DOHH2 (cell line): ENCODE data around the gene PLSCR3.

Source experiments
- H3F3A ChIP-seq: fragments of 200-600 bp; sonication (generic), shearing (Covaris generic); 2 replicates; pipeline ENCODE4 v1.6.0; 2016; ENCODE audit warnings: antibody characterized with exemption, mild to moderate bottlenecking; ENCODE audit not compliant: control insufficient read depth, insufficient read depth
- H3K27ac ChIP-seq: fragments of 200-600 bp; sonication (generic); 2 replicates; pipeline ENCODE4 v1.5.1; 2014; ENCODE audit warnings: low read depth, mild to moderate bottlenecking, low read length, moderate library complexity
- H3K27me3 ChIP-seq: fragments of 200-600 bp; sonication (generic); 2 replicates; pipeline ENCODE4 v1.6.1; 2014; ENCODE audit warnings: mild to moderate bottlenecking, low read length, mixed read lengths; ENCODE audit not compliant: control insufficient read depth
- H3K36me3 ChIP-seq: fragments of 200-600 bp; sonication (generic); 2 replicates; pipeline ENCODE4 v1.6.1; 2014; ENCODE audit warnings: mild to moderate bottlenecking, low read length, moderate library complexity, mixed read lengths; ENCODE audit not compliant: control insufficient read depth
- H3K4me1 ChIP-seq: fragments of 200-600 bp; sonication (generic); 2 replicates; pipeline ENCODE4 v1.6.1; 2014; ENCODE audit warnings: mild to moderate bottlenecking, low read length, mixed read lengths; ENCODE audit not compliant: control insufficient read depth
- H3K4me2 ChIP-seq: fragments of 200-600 bp; sonication (generic); 2 replicates; pipeline ENCODE4 v1.6.0; 2014; ENCODE audit warnings: mild to moderate bottlenecking, low read length, moderate library complexity
- H3K4me3 ChIP-seq: fragments of 200-600 bp; sonication (generic); 2 replicates; pipeline ENCODE4 v1.5.1; 2014; ENCODE audit warnings: mild to moderate bottlenecking, low read length, mixed read lengths
- H3K79me2 ChIP-seq: fragments of 200-600 bp; sonication (generic); 2 replicates; pipeline ENCODE4 v1.6.1; 2014; ENCODE audit warnings: mild to moderate bottlenecking, low read length, mixed read lengths; ENCODE audit not compliant: control insufficient read depth
- H3K9me2 ChIP-seq: fragments of 200-600 bp; sonication (generic); replicated peaks from 2 replicates; pipeline ENCODE4 v1.6.1; 2014; ENCODE audit warnings: mild to moderate bottlenecking, low read length, mixed read lengths; ENCODE audit not compliant: control insufficient read depth
- H3K9me3 ChIP-seq: fragments of 200-600 bp; sonication (generic); 2 replicates; pipeline ENCODE4 v1.6.1; 2014; ENCODE audit warnings: antibody characterized with exemption, low read length, mixed read lengths; ENCODE audit not compliant: control insufficient read depth, insufficient read depth
- H4K20me1 ChIP-seq: fragments of 200-600 bp; sonication (generic); 2 replicates; pipeline ENCODE4 v1.6.0; 2014; ENCODE audit warnings: low read depth, mild to moderate bottlenecking, antibody characterized with exemption, low read length, moderate library complexity; ENCODE audit not compliant: control insufficient read depth, insufficient read depth
- CTCF ChIP-seq: fragments of 200-600 bp; sonication (generic); IDR thresholded peaks from one replicate; pipeline ENCODE4 v1.5.1; 2014; ENCODE audit warnings: antibody characterized with exemption, mild to moderate bottlenecking, low read depth, low read length; ENCODE audit not compliant: poor library complexity, severe bottlenecking
- EZH2phosphoT487 ChIP-seq: fragments of 200-600 bp; sonication (generic); IDR thresholded peaks from 2 replicates; pipeline ENCODE4 v1.6.1; 2017; ENCODE audit warnings: borderline replicate concordance, mild to moderate bottlenecking, antibody characterized with exemption, low read length, moderate library complexity, mixed read lengths

The PLSCR3 gene

GRCh38 chr17:7403727-7403976 lies 9.3 kb upstream of the PLSCR3 start:
- Histone ChIP-seq H3K9me3 (no peaks in the 10 kb centered on the region), H3K4me1 (peaks cover 11% of the 10 kb centered on the region), H3K9me2 (no peaks in the 10 kb centered on the region), H3F3A (peaks cover 5% of the 10 kb centered on the region; the same call in 1 of the 2 replicates), H3K36me3 (peaks cover 4% of the 10 kb centered on the region; the same call in 1 of the 2 replicates), H3K4me3 (peak overlapping the region; percentile 73), H3K79me2 (peaks cover 9% of the 10 kb centered on the region), H3K27ac (no peak overlapping the region), H4K20me1 (no peaks in the 10 kb centered on the region), H3K27me3 (no peaks in the 10 kb centered on the region), H3K4me2 (peak overlapping the region; percentile 89)
- TF ChIP-seq EZH2phosphoT487 (no peak), CTCF (no peak)

- H4K20me1 ChIP-seq: no peaks in the 10 kb centered on the region
Observed at GRCh38 chr17:7403043-7403726, 8.9 kb upstream of the PLSCR3 start.

GRCh38 chr17:7398612-7399011 lies 4.3 kb upstream of the PLSCR3 start:
- no peak overlapping the region for H3K4me3 ChIP-seq
- TF ChIP-seq EZH2phosphoT487 (no peak), CTCF (no peak)
- H3K79me2 ChIP-seq: peaks cover 12% of the 10 kb centered on the region
- H4K20me1 ChIP-seq: no peaks in the 10 kb centered on the region
- H3K36me3 ChIP-seq: peaks cover 4% of the 10 kb centered on the region; the same call in 1 of the 2 replicates
- no peak overlapping the region for H3K4me2 ChIP-seq
- H3K9me2 ChIP-seq: no peaks in the 10 kb centered on the region
- H3K9me3 ChIP-seq: no peaks in the 10 kb centered on the region
- H3F3A ChIP-seq: peaks cover 5% of the 10 kb centered on the region; the same call in 1 of the 2 replicates
- H3K4me1 ChIP-seq: peaks cover 16% of the 10 kb centered on the region
- no peak overlapping the region for H3K27ac ChIP-seq
- no peaks in the 10 kb centered on the region for H3K27me3 ChIP-seq

More at GRCh38 chr17:7403043-7403726, 8.9 kb upstream of the PLSCR3 start:
- H3K36me3 ChIP-seq: peaks cover 4% of the 10 kb centered on the region; the same call in 1 of the 2 replicates
- H3K4me1 ChIP-seq: peaks cover 11% of the 10 kb centered on the region
- H3K27ac ChIP-seq: no peak overlapping the region
- no peaks in the 10 kb centered on the region for H3K27me3 ChIP-seq
- H3K4me2 ChIP-seq: peak overlapping the region; percentile 89
- H3K9me2 ChIP-seq: no peaks in the 10 kb centered on the region
- H3K79me2 ChIP-seq: peaks cover 9% of the 10 kb centered on the region
- peak overlapping the region; percentile 73 for H3K4me3 ChIP-seq
- TF ChIP-seq CTCF: no peak
- no peak for TF ChIP-seq EZH2phosphoT487
- H3K9me3 ChIP-seq: no peaks in the 10 kb centered on the region
- H3F3A ChIP-seq: peaks cover 5% of the 10 kb centered on the region; the same call in 1 of the 2 replicates

GRCh38 chr17:7396147-7396546 lies 1.8 kb upstream of the PLSCR3 start:
- H3K79me2 ChIP-seq: peaks cover 6% of the 10 kb centered on the region; the same call in 1 of the 2 replicates
- H3K36me3 ChIP-seq: no peaks in the 10 kb centered on the region; the same call in 1 of the 2 replicates
- TF ChIP-seq CTCF (no peak), EZH2phosphoT487 (no peak)

More at GRCh38 chr17:7396147-7396546, 1.8 kb upstream of the PLSCR3 start:
- H3K27me3 ChIP-seq: no peaks in the 10 kb centered on the region
- no peak overlapping the region for H3K4me3 ChIP-seq
- H3F3A ChIP-seq: peaks cover 8% of the 10 kb centered on the region
- no peaks in the 10 kb centered on the region for H4K20me1 ChIP-seq
- H3K4me2 ChIP-seq: no peak overlapping the region
- peaks cover 14% of the 10 kb centered on the region for H3K4me1 ChIP-seq
- no peaks in the 10 kb centered on the region for H3K9me2 ChIP-seq
- no peak overlapping the region for H3K27ac ChIP-seq
- H3K9me3 ChIP-seq: no peaks in the 10 kb centered on the region
